ENCODE measurements around the gene RAB37. TPM values are rescaled to one million over a fixed set of nuclear protein-coding genes. Genes with fewer than 3 reads are reported as not detected.
A peak's percentile ranks its signal among the peaks of the same experiment; 100 is the strongest.

Gene RAB37
- total and polyA plus RNA-seq, 3 donors from 2014 or later, result 0.81 to 1.9 (median 0.94) TPM

DNA sequence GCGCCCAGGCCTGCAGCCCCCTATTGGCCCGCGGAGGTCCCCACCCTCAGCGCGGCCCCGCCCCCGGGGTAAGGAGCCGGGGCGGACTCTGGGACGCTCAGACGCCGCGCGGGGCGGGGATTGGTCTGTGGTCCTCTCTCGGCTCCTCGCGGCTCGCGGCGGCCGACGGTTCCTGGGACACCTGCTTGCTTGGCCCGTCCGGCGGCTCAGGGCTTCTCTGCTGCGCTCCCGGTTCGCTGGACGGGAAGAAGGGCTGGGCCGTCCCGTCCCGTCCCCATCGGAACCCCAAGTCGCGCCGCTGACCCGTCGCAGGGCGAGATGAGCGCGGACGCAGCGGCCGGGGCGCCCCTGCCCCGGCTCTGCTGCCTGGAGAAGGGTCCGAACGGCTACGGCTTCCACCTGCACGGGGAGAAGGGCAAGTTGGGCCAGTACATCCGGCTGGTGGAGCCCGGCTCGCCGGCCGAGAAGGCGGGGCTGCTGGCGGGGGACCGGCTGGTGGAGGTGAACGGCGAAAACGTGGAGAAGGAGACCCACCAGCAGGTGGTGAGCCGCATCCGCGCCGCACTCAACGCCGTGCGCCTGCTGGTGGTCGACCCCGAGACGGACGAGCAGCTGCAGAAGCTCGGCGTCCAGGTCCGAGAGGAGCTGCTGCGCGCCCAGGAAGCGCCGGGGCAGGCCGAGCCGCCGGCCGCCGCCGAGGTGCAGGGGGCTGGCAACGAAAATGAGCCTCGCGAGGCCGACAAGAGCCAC, 11.6 kb downstream of the RAB37 start, which contains the start of gene NHERF1:
TSS of gene NHERF1 (plus strand) at position 100 of the 750 bp plus-strand sequence. CDS start at position 319, 219 bp downstream.
- Histone ChIP-seq H3K4me1 (peaks cover 38% of the 10 kb centered on the region), H3K36me3 (ENCODE audit: low read depth, missing control alignments) (no peaks in the 10 kb centered on the region), H3K4me3 (peak within 1 kb of the TSS; percentile 87 to 91), H3K9me3 (no peaks in the 10 kb centered on the region), H3K27ac (peak within 1 kb of the TSS; percentile 66 to 79), H3K27me3 (no peaks in the 10 kb centered on the region)
- DNase-seq, result peak; percentile 95
- 0% methylated on average over 1 to 23 of the region's 90 CpGs for WGBS, 2 donors
- TF ChIP-seq, protein P1, sequence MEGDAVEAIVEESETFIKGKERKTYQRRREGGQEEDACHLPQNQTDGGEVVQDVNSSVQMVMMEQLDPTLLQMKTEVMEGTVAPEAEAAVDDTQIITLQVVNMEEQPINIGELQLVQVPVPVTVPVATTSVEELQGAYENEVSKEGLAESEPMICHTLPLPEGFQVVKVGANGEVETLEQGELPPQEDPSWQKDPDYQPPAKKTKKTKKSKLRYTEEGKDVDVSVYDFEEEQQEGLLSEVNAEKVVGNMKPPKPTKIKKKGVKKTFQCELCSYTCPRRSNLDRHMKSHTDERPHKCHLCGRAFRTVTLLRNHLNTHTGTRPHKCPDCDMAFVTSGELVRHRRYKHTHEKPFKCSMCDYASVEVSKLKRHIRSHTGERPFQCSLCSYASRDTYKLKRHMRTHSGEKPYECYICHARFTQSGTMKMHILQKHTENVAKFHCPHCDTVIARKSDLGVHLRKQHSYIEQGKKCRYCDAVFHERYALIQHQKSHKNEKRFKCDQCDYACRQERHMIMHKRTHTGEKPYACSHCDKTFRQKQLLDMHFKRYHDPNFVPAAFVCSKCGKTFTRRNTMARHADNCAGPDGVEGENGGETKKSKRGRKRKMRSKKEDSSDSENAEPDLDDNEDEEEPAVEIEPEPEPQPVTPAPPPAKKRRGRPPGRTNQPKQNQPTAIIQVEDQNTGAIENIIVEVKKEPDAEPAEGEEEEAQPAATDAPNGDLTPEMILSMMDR (IDR thresholded peaks at IDR 0.05), result peak in 1 of 3 experiments; percentile 29
- peak; percentile 37 for TF ChIP-seq POLR2A (IDR thresholded peaks at IDR 0.05)
- intact Hi-C loops (cut with DNase I; ENCODE audit: low total_unique reads), result no loop called here

DNA sequence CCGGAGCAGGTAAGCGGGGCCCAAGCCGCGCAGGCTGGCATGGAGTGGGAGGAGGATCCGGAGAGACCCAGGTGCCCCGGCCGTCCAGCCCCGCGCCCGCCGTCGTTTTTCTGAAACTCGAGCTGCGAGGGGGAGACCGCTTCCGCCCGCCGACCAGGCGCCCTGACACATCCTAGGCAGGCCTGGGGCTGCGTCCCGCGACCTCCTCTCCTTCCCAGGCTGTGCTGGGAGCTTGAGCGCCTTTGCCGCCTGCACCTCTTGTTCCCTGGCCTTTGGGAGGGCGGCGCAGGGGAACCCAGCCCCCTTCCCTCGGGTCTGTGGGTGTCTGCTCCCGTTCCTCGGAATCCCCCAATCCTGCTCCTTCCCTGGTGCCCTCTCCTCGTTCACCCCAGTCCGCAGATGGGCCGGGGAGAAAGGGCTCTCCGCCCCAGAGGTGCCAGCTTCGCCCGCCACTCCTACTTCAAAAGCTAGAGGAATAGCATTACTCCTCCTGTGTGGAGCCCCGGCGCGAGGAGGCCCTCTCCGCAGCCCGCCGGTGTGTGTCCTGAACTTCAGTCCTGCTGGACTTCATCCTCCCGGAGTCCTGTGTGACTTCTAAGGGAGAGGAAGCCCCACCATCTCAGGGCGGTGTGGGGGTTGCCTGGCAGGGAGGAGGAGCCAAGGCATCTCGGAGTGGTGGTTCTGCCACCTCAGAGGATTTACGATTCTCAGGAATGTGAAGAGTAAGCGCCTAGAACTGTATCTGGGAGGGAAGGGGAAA, 12.4 kb downstream of the RAB37 start:
- H3K27ac ChIP-seq, result peak overlapping the region; percentile 60 to 79
- intact Hi-C loops (cut with DNase I; ENCODE audit: low total_unique reads), result no loop called here

DNA sequence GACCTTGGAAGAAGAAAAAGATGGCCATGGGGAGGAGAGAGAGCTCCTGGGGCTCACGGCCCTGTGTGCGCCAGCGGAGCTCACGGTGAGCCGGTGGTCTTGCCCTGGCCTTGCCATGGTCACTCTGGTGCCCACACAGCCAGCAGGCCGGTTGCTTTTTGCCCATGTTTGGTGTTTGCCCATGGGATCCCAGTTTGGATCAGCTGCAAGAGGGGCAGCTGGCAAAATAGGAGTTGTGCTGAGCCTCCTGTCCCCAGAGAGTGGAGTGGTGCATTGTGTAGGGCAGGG, 12.9 kb downstream of the RAB37 start:
- H3K4me1 ChIP-seq, result peaks cover 38% of the 10 kb centered on the region
- peak overlapping the region; percentile 87 to 91 for H3K4me3 ChIP-seq
- no peaks in the 10 kb centered on the region for H3K36me3 ChIP-seq (ENCODE audit: low read depth, missing control alignments)
- no peak for DNase-seq
- peak overlapping the region; percentile 60 to 79 for H3K27ac ChIP-seq
- H3K27me3 ChIP-seq, result no peaks in the 10 kb centered on the region
- H3K9me3 ChIP-seq, result no peaks in the 10 kb centered on the region
- WGBS, 2 donors, result 21 to 30% methylated on average over 6 of the region's 6 CpGs
- intact Hi-C loops (cut with DNase I; ENCODE audit: low total_unique reads), result no loop called here
- TF ChIP-seq POLR2A (IDR thresholded peaks at IDR 0.05), result no peak
- TF ChIP-seq, protein P1 (IDR thresholded peaks at IDR 0.05), result no peak

More for the DNA sequence above, 12.4 kb downstream of the RAB37 start:
- H3K4me3 ChIP-seq, result peak overlapping the region; percentile 87 to 91
- H3K27me3 ChIP-seq, result no peaks in the 10 kb centered on the region
- no peaks in the 10 kb centered on the region for H3K36me3 ChIP-seq (ENCODE audit: low read depth, missing control alignments)
- TF ChIP-seq POLR2A (IDR thresholded peaks at IDR 0.05), result no peak
- TF ChIP-seq, protein P1 (IDR thresholded peaks at IDR 0.05), result no peak
- DNase-seq, result no peak
- H3K4me1 ChIP-seq, result peaks cover 38% of the 10 kb centered on the region
- WGBS, 2 donors, result 3 to 7% methylated on average over 38 to 41 of the region's 46 CpGs
- no peaks in the 10 kb centered on the region for H3K9me3 ChIP-seq

DNA sequence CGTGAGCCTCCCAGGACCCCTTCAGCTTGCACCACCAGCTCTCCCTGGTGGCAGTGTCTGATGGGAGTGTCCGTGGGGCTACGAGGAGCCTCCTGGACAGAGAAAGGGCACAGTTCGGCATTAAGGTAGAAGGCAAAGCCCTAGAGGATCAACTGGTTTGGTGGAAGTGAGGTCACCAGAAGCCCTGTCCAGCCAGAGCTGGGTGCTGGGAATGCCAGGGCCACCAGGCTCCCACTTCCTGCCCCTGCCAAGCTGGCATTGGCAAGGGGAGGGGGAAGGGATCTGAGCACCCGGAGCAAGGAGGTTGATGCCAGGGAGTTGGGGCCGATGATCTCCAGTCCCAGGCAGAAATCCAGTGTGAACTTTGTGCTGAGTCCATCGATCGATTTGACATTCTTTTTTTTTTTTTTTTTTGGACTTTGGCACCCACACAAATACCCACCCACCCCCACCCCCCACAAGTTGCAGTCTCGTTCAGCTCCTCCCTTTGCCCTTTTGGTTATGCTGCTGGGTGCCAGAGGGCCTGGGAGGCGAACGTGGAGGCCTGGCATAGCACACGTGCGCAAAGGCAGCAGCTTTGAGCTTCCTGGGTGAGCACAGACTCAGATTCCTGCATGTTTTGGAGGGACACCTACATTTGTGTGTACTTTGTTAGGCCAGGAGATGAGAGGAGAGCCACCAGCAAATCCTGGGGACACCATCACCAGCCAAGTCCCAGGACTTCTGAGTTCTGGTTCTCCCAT, 13.4 kb downstream of the RAB37 start:
- H3K4me1 ChIP-seq, result peaks cover 38% of the 10 kb centered on the region
- H3K36me3 ChIP-seq (ENCODE audit: low read depth, missing control alignments), result no peaks in the 10 kb centered on the region
- no peak for DNase-seq
- WGBS, 2 donors, result 59% methylated on average over 13 of the region's 13 CpGs
- peak overlapping the region in 1 of 2 donors; percentile 91 for H3K4me3 ChIP-seq
- H3K27me3 ChIP-seq, result no peaks in the 10 kb centered on the region
- TF ChIP-seq, protein P1 (IDR thresholded peaks at IDR 0.05), result no peak
- no peak for TF ChIP-seq POLR2A (IDR thresholded peaks at IDR 0.05)
- no peaks in the 10 kb centered on the region for H3K9me3 ChIP-seq
- peak overlapping the region; percentile 60 to 79 for H3K27ac ChIP-seq
- intact Hi-C loops (cut with DNase I; ENCODE audit: low total_unique reads), result no loop called here

Data from testis (tissue), 3 donors.